Erythroblast (primary cell): ENCODE results near the gene DNHD1.

Source experiments
- GATA1 ChIP-seq: IDR thresholded peaks from 2 replicates; pipeline ENCODE4 v1.6.1; 2011; ENCODE audit warnings: low read depth, mild to moderate bottlenecking, control low read depth, low read length, moderate library complexity
- POLR2A ChIP-seq: IDR thresholded peaks from 2 replicates; pipeline ENCODE4 v1.6.1; 2011; ENCODE audit warnings: mild to moderate bottlenecking, low read length

- no peak for TF ChIP-seq POLR2A
- TF ChIP-seq GATA1, result no peak
Observed at GRCh38 chr11:6498544-6498943, 1.5 kb downstream of the DNHD1 start.
